ENCODE results near the gene CHN1.

DNA sequence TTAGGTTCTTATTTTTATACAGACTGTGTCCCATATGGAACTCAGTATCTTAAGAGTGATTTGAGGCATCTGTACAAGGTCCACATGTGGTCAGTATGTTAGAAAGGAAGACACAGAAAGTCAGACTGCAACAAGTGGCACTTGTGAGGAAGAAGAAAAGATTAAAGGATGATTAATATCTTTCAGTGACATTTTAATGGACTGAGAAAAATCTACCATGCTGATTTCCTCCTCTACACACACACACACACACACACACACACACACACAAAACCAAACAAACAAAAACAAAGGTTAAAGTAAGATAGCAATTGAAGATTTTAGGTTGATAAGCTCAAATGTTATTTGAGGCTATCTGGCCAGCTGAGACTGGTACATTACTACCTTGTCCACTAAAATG lies 146.4 kb downstream of the CHN1 start:
- TF ChIP-seq POLR2AphosphoS5 (IDR thresholded peaks at IDR 0.05; ENCODE audit: low read depth, low read length) (no peak), TAF1 (IDR thresholded peaks at IDR 0.05; ENCODE audit: low read depth, low read length) (no peak), POLR2A (IDR thresholded peaks at IDR 0.05; ENCODE audit: low read depth, low read length) (no peak), POU2F2 (IDR thresholded peaks at IDR 0.05; ENCODE audit: low read depth, low read length) (no peak), PAX5 (IDR thresholded peaks at IDR 0.05; ENCODE audit: insufficient read depth, low read length, severe bottlenecking) (no peak)

Measured in GM12891 (cell line).